ENCODE measurements around the gene YWHAQ.

YWHAQ gene

DNA sequence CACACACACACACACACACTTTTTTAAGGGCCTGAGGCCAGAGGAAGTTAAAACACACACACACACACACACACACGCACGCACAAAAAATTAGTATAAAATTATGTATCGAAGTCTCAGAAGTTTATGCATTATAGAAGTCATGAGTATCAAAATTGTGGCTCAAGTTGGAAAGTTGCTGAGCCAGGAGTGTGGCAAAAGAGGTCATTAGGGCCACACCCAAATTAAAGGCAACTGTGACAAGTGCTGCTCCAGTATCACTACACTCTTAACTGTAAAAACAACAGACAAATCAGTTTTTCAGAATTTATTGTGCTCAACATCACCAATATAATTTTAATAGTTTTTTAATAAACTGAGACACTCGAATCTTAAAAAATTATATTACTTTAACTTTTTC lies 36.9 kb downstream of the YWHAQ start:
- DNase-seq: no peak

GRCh38 chr2:9592699-9593098 lies 38.1 kb downstream of the YWHAQ start:
- no peak for DNase-seq

- no peak for DNase-seq
Observed at GRCh38 chr2:9590641-9591040, 40.2 kb downstream of the YWHAQ start.

DNA sequence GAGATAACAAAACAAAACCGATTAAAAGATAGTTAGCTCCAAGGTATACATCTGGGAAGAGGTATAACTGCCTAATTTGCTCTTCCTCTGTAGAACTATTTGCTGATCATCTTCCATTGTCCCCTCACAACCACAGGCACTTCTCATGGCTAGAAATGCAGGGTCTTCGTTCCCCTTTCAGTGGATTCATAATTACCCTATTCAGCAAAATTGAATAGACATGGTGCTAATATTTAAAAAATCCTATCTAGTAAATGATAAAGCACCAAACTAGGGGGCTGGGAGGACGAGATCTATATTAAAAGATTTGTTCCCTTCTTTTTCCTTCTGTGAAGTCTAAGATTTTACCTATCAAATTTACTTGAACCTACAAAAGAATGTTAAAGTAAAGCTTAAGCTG lies 44.3 kb downstream of the YWHAQ start:
- DNase-seq: no peak

DNA sequence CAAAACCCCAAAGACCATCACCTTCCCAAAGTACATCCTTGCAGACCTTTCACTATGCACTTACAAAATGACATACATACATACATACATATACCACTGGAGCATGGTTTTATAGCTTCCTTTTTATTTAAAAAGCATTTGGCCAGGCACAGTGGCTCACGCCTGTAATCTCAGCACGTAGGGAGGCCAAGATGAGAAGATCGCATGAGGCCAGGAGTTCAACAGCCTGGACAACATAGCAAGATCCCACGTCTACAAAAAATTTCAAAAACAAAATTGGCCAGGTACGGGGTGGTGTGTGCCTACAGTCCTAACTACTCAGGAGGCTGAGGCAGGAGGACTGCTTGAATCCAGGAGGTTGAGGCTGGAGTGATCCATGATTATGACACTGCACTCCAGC lies 45.3 kb downstream of the YWHAQ start:
- DNase-seq: no peak

- peak; percentile 45 for DNase-seq
Observed at GRCh38 chr2:9584902-9585301, 45.9 kb downstream of the YWHAQ start.

- no peak for DNase-seq
Observed at GRCh38 chr2:9582624-9583023, 48.2 kb downstream of the YWHAQ start.

DNA sequence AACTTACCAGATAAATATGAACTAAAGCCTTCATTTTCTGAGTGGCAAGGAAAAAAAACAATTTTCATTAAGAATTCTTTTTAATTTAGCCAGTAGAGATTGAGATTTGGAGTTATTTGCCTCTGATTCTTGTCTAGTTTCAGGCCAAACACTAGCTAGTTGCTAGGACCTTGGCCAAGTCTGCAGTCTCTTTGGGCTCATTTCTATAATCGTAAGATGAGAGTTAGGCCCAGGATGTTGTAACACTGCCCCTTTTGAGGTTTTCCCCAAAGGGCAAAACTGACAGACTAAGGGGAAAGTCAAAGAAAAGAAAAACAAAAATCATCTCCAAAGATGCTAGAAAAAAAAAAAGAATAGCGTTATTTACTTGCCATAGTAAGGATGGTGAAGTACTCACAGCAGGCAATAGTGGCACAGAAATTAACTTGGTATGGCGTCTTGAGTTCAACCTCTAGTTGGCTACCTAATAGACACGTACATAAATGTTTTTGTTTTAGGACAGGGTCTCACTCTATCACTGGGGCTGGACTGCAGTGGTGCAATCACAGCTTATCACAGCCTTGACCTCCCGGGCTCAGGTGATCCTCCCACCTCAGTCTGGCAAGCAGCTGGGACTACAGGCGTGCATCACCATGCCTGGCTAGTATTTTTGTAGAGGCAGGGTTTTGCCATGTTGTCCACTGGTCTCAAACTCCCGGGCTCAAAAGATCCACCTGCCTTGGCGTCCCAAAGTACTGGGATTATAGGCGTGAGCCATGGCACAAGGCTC lies 52.1 kb downstream of the YWHAQ start:
- no peak for DNase-seq

DNA sequence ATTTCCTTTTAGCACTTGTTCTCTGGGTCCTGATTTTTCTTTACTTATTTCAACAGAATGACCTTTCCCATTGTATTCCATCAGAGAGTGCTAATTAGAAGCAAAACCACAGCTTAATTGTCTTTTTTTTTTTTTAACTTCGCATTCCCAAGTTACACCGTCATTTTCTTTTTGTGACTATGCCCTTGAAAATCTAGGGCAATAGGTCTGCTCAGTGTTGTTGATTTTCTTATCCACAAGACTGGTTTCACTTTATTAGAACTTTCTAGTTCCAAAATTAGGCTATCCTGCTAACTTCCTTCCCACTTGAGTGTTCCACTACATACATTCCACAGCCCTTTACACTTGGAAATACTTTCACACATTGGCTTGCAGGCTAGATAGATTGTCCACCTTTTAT lies 56.5 kb downstream of the YWHAQ start:
- DNase-seq: no peak

- DNase-seq: no peak
Observed at GRCh38 chr2:9573840-9574239, 57.0 kb downstream of the YWHAQ start.

- DNase-seq: no peak
Observed at GRCh38 chr2:9573013-9573720, 57.6 kb downstream of the YWHAQ start.

GRCh38 chr2:9570182-9571060 lies 60.4 kb downstream of the YWHAQ start:
- no peak for DNase-seq

DNA sequence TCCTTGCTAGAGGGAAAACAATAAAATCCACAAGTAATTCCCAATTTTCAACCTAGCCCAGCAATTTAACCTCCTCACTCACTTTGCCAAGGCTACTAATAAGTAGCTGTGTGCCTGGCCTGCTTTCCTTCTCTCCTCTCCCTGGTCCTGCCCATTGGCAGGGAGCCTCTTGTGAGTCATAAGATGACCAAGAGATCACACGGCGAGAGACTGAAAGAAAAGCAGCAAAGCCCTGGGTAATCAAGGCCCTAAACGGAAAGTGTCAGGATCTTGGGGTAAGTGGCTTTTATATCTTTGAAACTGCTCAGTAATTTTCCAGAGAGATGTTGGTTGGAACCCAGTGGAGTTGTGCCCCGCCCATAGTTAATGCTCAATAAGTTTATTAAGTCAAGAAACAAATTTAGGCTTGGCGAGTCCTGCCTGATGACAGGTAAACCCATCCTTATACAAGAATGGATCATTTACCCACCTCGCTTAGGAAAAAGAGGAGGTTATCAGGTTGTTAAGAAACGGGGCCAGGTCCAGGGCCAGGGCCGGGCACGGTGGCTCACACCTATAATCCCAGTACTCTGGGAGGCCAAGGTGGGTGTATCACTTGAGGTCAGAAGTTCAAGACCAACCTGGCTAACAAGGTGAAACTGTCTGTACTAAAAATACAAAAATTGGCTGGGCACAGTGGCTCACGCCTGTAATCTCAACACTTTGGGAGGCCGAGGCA lies 65.2 kb downstream of the YWHAQ start:
- peak; percentile 91 for DNase-seq

DNA sequence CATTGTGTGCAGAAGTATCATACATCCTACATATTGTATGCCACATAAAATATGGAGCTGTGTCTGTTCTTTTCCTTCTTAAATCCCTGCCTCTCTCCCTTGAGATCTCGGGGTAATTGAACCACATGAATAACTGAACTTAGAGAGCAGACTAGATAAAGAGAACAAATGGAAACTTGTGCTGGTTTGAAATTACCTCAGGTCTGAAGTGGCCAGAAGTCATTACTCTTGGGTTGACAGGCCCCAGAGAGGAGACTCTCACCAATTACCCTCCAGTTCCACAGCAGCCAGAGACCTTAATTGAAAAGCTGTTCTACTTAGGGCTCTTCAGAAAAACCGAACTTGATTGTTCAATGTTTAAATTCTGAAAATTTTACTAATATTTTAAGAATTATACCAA lies 70.2 kb downstream of the YWHAQ start:
- no peak for DNase-seq

GRCh38 chr2:9558948-9559381 lies 71.8 kb downstream of the YWHAQ start:
- DNase-seq: peak; percentile 78

DNA sequence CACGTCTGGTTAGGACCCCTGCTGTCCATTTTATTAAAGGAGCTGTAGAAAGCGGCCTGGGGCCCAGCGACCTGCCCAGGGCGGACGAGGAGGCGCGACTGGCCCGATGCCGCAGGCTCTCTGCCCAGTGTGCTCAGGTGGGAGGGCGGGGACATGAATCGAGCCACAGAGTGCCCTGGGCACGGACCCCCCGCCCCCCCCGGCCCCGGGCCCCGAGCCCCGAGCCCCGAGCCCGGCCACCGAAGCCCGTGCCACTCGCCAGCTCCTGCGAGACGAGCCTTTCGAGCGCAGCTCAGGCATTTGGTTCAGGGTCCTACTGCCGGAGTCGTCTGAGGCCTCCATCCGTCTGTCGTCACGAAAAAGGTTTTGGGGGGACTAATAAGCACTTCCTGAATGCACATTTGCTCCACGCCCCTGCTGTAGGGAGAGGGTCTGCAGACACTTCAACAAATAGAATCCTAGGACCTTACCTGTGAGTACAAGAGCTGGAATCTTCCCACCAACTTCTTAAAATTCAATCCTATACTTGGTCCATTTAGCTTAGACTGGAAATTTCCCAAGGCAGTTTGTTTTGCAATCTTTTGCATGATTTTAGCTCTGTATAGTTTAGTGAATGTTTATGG lies 74.6 kb downstream of the YWHAQ start:
- peak; percentile 50 for DNase-seq

- peak; percentile 96 for DNase-seq
Observed at GRCh38 chr2:9555297-9556120, 75.3 kb downstream of the YWHAQ start, which contains the start of gene ADAM17. Gene ADAM17 (minus strand): TSS chr2:9555830. CDS start chr2:9555605, 225 bp downstream.

DNA sequence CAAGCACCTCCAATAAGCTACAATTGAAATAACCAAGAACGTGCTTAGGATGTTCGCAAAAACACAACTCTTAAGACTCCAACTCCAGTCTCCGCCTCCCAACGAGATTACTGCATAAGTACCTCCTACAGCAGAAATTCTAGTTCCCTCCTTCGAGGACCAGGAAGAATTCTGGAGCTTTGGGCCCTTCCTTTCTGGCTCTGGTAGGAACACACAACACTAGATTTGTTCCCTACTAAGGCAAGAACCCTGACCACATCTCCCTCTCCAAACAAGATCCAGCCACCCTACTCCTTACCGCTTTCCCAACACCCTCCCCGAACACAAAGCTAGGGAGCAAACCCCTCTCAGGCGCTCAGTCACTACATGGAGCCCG lies 75.9 kb downstream of the YWHAQ start:
- peak; percentile 80 for DNase-seq

DNA sequence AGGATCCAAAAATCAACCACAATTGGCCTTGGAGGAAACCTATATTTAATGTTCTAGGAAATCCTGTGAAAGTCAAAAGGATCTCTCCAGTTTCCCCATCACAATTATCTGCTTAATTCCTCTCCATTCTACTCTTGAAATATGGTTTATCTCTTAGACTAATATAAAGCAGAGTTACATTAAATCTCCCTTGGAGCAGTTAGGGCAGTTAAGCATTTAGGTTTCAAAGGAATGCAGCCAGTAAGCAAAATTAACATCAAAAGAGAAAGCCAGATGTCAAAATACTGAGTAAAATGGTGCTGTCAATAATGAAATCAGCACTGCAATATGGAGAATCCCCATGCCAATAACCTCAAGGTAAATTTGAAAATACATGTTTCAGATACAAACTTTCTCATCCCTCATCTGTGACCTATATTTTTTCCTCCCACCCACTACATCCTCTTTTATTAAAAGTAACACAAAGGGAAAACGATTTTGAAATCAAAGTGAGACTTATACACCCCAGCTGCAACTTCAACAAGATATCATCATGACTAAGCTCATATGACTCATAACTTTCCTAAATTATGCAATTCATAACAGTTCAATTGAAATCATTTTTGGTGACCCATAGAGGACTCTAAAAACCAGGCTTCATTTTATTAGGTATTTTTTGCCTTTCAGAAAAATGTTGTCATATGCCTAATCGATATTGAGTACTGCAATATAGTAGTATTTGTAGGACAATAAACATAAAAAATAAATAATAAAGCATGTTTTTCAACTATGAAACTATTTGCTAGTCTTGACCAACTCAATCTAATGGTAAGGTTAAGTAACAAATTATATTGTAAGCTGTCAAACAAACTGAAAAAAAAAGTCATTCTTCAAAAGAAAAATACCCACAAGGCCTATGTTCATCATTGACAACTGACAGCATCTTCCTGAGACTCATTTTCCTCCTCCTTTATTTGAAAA lies 78.3 kb downstream of the YWHAQ start:
- peak; percentile 80 for DNase-seq

Measured in fibroblast of skin of back (primary cell).